ENCODE measurements around the gene GLTPD2.

DNA sequence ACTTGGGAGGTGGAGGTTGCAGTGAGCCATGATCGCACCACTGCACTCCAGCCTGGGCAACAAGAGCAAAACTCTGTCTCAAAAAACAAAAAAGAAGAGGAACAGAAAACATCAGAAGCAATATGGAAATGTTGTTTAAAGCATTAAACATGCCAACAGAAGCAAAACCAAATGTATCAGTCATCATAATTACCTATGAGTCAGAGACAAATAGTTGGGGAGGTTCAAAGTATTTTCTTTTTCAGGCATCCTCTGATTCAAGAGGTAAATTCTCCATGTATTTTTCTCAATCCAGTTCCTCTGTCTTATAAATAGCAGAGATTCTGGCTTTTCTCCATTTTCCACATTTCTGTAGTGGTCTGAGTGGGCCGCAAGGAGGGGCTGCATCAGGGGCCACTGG lies 19.1 kb upstream of the GLTPD2 start:
- TF ChIP-seq, protein P1, sequence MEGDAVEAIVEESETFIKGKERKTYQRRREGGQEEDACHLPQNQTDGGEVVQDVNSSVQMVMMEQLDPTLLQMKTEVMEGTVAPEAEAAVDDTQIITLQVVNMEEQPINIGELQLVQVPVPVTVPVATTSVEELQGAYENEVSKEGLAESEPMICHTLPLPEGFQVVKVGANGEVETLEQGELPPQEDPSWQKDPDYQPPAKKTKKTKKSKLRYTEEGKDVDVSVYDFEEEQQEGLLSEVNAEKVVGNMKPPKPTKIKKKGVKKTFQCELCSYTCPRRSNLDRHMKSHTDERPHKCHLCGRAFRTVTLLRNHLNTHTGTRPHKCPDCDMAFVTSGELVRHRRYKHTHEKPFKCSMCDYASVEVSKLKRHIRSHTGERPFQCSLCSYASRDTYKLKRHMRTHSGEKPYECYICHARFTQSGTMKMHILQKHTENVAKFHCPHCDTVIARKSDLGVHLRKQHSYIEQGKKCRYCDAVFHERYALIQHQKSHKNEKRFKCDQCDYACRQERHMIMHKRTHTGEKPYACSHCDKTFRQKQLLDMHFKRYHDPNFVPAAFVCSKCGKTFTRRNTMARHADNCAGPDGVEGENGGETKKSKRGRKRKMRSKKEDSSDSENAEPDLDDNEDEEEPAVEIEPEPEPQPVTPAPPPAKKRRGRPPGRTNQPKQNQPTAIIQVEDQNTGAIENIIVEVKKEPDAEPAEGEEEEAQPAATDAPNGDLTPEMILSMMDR (IDR thresholded peaks at IDR 0.05): no peak
- TF ChIP-seq POLR2A (IDR thresholded peaks at IDR 0.05): no peak
- TF ChIP-seq EP300 (IDR thresholded peaks at IDR 0.05): no peak
